Measurements from ENCODE around the gene SECISBP2. TPM values are rescaled to one million over a fixed set of nuclear protein-coding genes. Genes with fewer than 3 reads are reported as not detected.
"Not testable (repeated sequence)": the region's sequence is repeated elsewhere in the genome, so short reads cannot be mapped to it uniquely, and the experiment has no call there.

SECISBP2 gene
- total and polyA plus RNA-seq, 7 donors = 21.0 to 41.8 (median 35.0) TPM

- DNase-seq = peak; percentile 33
- H3K9me3 ChIP-seq = no peaks in the 10 kb centered on the region
- H3K36me3 ChIP-seq = peaks cover 0 to 5% (median 2%) of the 10 kb centered on the region in 4 donors
- 91 to 94% methylated on average over 4 of the region's 4 CpGs for WGBS, 2 donors
- no peaks in the 10 kb centered on the region for H3K4me1 ChIP-seq
- H3K27ac ChIP-seq = no peak overlapping the region
- intact Hi-C loops (cut with DNase I) = no loop called here
- no peak for TF ChIP-seq POLR2AphosphoS5 (IDR thresholded peaks at IDR 0.05)
- no peak for TF ChIP-seq CTCF (IDR thresholded peaks at IDR 0.05)
- no peak for TF ChIP-seq POLR2A (IDR thresholded peaks at IDR 0.05)
- no peak for TF ChIP-seq EP300 (IDR thresholded peaks at IDR 0.05)
- no peak overlapping the region for H3K4me3 ChIP-seq
- no peaks in the 10 kb centered on the region for H3K27me3 ChIP-seq
These were observed 49.0 kb downstream of the SECISBP2 start for GRCh38 chr9:89367281-89367680.

- Histone ChIP-seq H3K9me3 (no peaks in the 10 kb centered on the region), H3K4me1 (no peaks in the 10 kb centered on the region), H3K4me3 (no peak overlapping the region), H3K36me3 (no peaks in the 10 kb centered on the region), H3K27ac (no peak overlapping the region), H3K27me3 (no peaks in the 10 kb centered on the region)
- intact Hi-C loops (cut with DNase I) = no loop called here
- TF ChIP-seq CTCF (IDR thresholded peaks at IDR 0.05) (no peak), POLR2A (IDR thresholded peaks at IDR 0.05) (no peak), POLR2AphosphoS5 (IDR thresholded peaks at IDR 0.05) (no peak), EP300 (IDR thresholded peaks at IDR 0.05) (no peak)
- no peak for DNase-seq
- 88 to 91% methylated on average over 14 of the region's 14 CpGs for WGBS, 2 donors
These were observed 49.6 kb downstream of the SECISBP2 start for GRCh38 chr9:89367726-89368437.

- TF ChIP-seq EP300 (IDR thresholded peaks at IDR 0.05) = no peak
- Histone ChIP-seq H3K27me3 (no peaks in the 10 kb centered on the region), H3K9me3 (no peaks in the 10 kb centered on the region), H3K4me3 (no peak overlapping the region), H3K4me1 (no peaks in the 10 kb centered on the region), H3K36me3 (no peaks in the 10 kb centered on the region), H3K27ac (no peak overlapping the region)
- 93 to 95% methylated on average over 7 of the region's 7 CpGs for WGBS, 2 donors
- intact Hi-C loops (cut with DNase I) = no loop called here
- DNase-seq = no peak
These were observed 50.2 kb downstream of the SECISBP2 start for GRCh38 chr9:89368550-89368949.

GRCh38 chr9:89368978-89369377 is 50.7 kb downstream of the SECISBP2 start:
- H3K4me1 ChIP-seq = no peaks in the 10 kb centered on the region

GRCh38 chr9:89370593-89370992 is 52.3 kb downstream of the SECISBP2 start:
- no peaks in the 10 kb centered on the region for H3K36me3 ChIP-seq
- intact Hi-C loops (cut with DNase I) = no loop called here
- WGBS, 2 donors = 91 to 96% methylated on average over 6 of the region's 6 CpGs
- H3K9me3 ChIP-seq = no peaks in the 10 kb centered on the region
- DNase-seq = no peak
- H3K27me3 ChIP-seq = no peaks in the 10 kb centered on the region
- TF ChIP-seq POLR2A (IDR thresholded peaks at IDR 0.05) = no peak
- TF ChIP-seq POLR2AphosphoS5 (IDR thresholded peaks at IDR 0.05) = no peak
- no peak for TF ChIP-seq CTCF (IDR thresholded peaks at IDR 0.05)
- peaks cover 0 to 7% (median 0%) of the 10 kb centered on the region in 4 donors for H3K4me1 ChIP-seq
- no peak overlapping the region for H3K4me3 ChIP-seq
- H3K27ac ChIP-seq = no peak overlapping the region

More at GRCh38 chr9:89368978-89369377, 50.7 kb downstream of the SECISBP2 start:
- 93% methylated on average over 8 of the region's 8 CpGs for WGBS, 2 donors
- DNase-seq = no peak
- H3K9me3 ChIP-seq = no peaks in the 10 kb centered on the region
- no peaks in the 10 kb centered on the region for H3K27me3 ChIP-seq
- H3K27ac ChIP-seq = no peak overlapping the region
- TF ChIP-seq POLR2AphosphoS5 (IDR thresholded peaks at IDR 0.05) (no peak), CTCF (IDR thresholded peaks at IDR 0.05) (no peak), EP300 (IDR thresholded peaks at IDR 0.05) (no peak), POLR2A (IDR thresholded peaks at IDR 0.05) (no peak)
- intact Hi-C loops (cut with DNase I) = no loop called here
- H3K4me3 ChIP-seq = no peak overlapping the region
- no peaks in the 10 kb centered on the region for H3K36me3 ChIP-seq

GRCh38 chr9:89371791-89372190 is 53.5 kb downstream of the SECISBP2 start:
- intact Hi-C loops (cut with DNase I); H3K9me3 ChIP-seq; H3K27ac ChIP-seq; H3K36me3 ChIP-seq; H3K4me3 ChIP-seq; DNase-seq; H3K4me1 ChIP-seq; H3K27me3 ChIP-seq: not testable (repeated sequence)
- WGBS, 2 donors = 35 to 74% methylated on average over 5 of the region's 5 CpGs
